ENCODE measurements around the gene MPIG6B.

GRCh38 chr6:31750411-31751022 is 27.3 kb downstream of the MPIG6B start:
- no peak for TF ChIP-seq POLR2A (IDR thresholded peaks at IDR 0.05)
- no peak for TF ChIP-seq CTCF (IDR thresholded peaks at IDR 0.05)

Data from body of pancreas (tissue), 4 donors.